Cardiac muscle cell (in vitro differentiated cells and primary cell): ENCODE results near the gene LRRC8B. TPM values are rescaled to one million over a fixed set of nuclear protein-coding genes. Genes with fewer than 3 reads are reported as not detected.

ENCODE experiments used
- DNase-seq, 2 donors: peaks; one replicate each; pipeline versions ENCODE4 v3.0.0 to v3.0.0-alpha.2; 2010 to 2017; ENCODE audit warnings: low read depth in 1 of 2, low spot score in 1 of 2
- H3K27ac ChIP-seq: fragments of 200-600 bp; sonication (generic); 2 replicates; pipeline ENCODE4 v1.5.1; 2016
- H3K27me3 ChIP-seq: fragments of 200-600 bp; sonication (generic); 2 replicates; pipeline ENCODE4 v1.6.0; 2016; ENCODE audit warnings: control low read depth
- H3K36me3 ChIP-seq: fragments of 200-600 bp; sonication (generic); 2 replicates; pipeline ENCODE4 v1.5.1; 2016; ENCODE audit warnings: control low read depth
- H3K4me1 ChIP-seq: fragments of 200-600 bp; sonication (generic); 2 replicates; pipeline ENCODE4 v1.8.1; 2017; ENCODE audit warnings: low read depth, mild to moderate bottlenecking, mixed run types
- H3K4me3 ChIP-seq: fragments of 200-600 bp; sonication (generic); 2 replicates; pipeline ENCODE4 v1.5.1; 2016; ENCODE audit warnings: mild to moderate bottlenecking
- H3K9me3 ChIP-seq: fragments of 200-600 bp; sonication (generic); 2 replicates; pipeline ENCODE4 v1.5.1; 2017; ENCODE audit warnings: low read depth, mild to moderate bottlenecking, control low read depth
- polyA plus RNA-seq: library from polyadenylated mRNA; unstranded; fragments of >200 nt; fragmentation: Nextera tagmentation; extraction: Ambion mirVana; gene quantifications from 2 replicates; pipeline ENCODE4 v1.2.1, GENCODE V29; 2016
- total RNA-seq: library from RNA; depleted of rRNA; stranded (reverse); fragments of >200 nt; gene quantifications from 2 replicates; pipeline ENCODE4 v1.2.3, GENCODE V29; 2016
- TF ChIP-seq, protein P1 (sequence below): IDR thresholded peaks from 2 replicates; pipeline ENCODE4 v1.5.1; 2012; ENCODE audit warnings: low read depth, mild to moderate bottlenecking, low read length

LRRC8B gene
- total and polyA plus RNA-seq, 2 experiments from 2014 or later, result 6.0 to 6.6 TPM

DNA sequence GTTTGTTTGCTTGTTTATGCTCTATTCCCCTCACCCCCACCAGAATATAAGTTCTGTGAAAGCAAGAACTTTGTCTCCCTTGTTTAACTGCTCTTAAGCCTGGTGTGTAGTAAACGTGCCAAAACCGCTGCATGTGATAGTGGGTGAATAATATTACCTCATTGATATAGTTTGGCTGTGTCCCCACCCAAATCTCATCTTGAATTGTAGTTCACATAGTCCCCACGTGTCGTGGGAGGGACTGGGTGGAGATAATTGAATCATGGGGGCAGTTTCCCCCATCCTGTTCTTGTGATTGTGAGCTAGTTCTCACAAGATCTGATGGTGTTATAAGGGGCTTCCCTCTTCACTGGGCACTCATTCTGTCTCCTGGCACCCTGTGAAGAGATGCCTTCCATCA, 7.6 kb downstream of the LRRC8B start:
- Histone ChIP-seq H3K9me3 (no peaks in the 10 kb centered on the region), H3K4me3 (no peak overlapping the region), H3K27me3 (no peaks in the 10 kb centered on the region), H3K36me3 (no peaks in the 10 kb centered on the region), H3K27ac (no peak overlapping the region), H3K4me1 (no peaks in the 10 kb centered on the region)
- TF ChIP-seq, protein P1, sequence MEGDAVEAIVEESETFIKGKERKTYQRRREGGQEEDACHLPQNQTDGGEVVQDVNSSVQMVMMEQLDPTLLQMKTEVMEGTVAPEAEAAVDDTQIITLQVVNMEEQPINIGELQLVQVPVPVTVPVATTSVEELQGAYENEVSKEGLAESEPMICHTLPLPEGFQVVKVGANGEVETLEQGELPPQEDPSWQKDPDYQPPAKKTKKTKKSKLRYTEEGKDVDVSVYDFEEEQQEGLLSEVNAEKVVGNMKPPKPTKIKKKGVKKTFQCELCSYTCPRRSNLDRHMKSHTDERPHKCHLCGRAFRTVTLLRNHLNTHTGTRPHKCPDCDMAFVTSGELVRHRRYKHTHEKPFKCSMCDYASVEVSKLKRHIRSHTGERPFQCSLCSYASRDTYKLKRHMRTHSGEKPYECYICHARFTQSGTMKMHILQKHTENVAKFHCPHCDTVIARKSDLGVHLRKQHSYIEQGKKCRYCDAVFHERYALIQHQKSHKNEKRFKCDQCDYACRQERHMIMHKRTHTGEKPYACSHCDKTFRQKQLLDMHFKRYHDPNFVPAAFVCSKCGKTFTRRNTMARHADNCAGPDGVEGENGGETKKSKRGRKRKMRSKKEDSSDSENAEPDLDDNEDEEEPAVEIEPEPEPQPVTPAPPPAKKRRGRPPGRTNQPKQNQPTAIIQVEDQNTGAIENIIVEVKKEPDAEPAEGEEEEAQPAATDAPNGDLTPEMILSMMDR, result no peak
- no peak for DNase-seq

DNA sequence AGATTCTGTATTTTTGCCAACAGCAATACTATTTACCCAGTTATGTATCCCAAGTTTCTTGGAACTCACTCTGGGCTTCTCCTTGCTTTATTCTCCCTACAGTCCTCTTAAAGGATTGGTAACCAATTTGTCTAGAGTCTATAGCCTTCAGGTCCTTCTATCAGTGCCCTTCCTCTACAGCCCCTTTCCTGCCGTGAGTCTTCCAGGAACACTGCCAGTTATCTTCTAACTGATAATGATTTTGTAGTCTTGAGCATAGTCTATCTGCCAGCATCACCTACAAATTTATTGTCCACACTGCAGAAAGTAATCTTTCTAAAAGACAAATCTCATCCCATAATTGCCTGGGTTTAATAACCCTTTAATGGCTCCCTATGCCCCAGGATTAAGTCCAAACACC, 8.2 kb downstream of the LRRC8B start:
- TF ChIP-seq, protein P1, result no peak
- H3K27ac ChIP-seq, result no peak overlapping the region
- H3K36me3 ChIP-seq, result no peaks in the 10 kb centered on the region
- H3K4me1 ChIP-seq, result no peaks in the 10 kb centered on the region
- H3K9me3 ChIP-seq, result no peaks in the 10 kb centered on the region
- no peaks in the 10 kb centered on the region for H3K27me3 ChIP-seq
- H3K4me3 ChIP-seq, result no peak overlapping the region
- DNase-seq, result no peak

DNA sequence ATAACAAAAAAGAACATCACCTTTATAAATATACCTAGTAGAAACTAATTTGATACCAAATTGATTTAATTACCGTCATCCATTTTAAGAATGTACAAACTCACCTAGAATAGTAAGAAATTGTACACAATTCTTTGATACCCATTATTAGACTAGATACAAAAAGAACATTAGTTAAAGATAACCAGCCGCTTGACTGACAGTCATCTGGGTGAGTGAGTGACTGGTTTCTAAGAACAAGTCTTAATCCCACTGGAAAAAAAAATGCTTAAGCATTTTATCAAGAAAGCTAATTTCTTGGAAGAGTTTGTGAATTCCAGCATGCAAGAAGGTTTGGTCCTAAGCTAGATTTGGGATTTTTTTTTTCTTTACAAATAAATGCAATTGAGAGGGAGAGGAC, 10.9 kb downstream of the LRRC8B start:
- H3K9me3 ChIP-seq, result no peaks in the 10 kb centered on the region
- no peak overlapping the region for H3K4me3 ChIP-seq
- H3K27me3 ChIP-seq, result no peaks in the 10 kb centered on the region
- H3K27ac ChIP-seq, result no peak overlapping the region
- no peaks in the 10 kb centered on the region for H3K36me3 ChIP-seq
- no peak for DNase-seq
- H3K4me1 ChIP-seq, result no peaks in the 10 kb centered on the region
- TF ChIP-seq, protein P1, result no peak

DNA sequence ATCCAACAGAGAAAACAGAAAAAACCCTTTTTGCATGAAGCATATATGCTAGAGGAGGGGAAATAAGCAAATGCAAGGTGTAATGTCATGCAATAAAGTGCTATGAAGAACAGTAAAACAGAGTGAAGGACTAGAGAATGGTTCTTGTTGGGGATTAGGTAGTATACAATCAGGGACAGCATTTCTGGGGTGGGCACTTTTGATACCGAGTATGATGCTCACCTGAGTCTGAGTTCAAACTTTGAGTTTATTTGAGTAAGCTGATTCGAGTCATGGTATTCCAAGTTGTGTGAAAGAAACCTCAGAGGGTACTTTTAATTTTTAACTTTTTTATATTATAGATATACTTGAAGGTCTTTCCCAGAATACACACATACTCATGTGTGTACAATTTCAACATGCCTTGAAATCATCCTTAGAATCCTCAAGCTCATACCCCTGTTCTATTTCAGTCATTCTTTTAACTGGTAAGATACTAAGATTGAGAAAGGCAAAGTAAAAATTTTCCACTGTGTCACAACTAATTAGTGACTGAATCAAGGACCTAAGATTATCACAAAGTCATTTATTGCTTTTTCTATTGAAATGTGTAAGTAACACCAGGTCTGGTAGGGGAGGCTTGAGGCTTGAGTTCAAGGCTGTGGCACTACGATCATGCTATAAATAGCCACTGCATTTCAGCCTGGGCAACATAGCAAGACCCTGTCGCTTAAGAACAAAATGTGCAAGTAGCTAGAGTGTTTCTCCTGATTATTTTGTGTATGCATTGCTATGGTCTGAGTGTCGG, 12.1 kb downstream of the LRRC8B start:
- Histone ChIP-seq H3K36me3 (no peaks in the 10 kb centered on the region), H3K4me3 (no peak overlapping the region), H3K27ac (no peak overlapping the region), H3K9me3 (no peaks in the 10 kb centered on the region), H3K4me1 (no peaks in the 10 kb centered on the region), H3K27me3 (no peaks in the 10 kb centered on the region)
- TF ChIP-seq, protein P1, result no peak
- DNase-seq, result no peak

DNA sequence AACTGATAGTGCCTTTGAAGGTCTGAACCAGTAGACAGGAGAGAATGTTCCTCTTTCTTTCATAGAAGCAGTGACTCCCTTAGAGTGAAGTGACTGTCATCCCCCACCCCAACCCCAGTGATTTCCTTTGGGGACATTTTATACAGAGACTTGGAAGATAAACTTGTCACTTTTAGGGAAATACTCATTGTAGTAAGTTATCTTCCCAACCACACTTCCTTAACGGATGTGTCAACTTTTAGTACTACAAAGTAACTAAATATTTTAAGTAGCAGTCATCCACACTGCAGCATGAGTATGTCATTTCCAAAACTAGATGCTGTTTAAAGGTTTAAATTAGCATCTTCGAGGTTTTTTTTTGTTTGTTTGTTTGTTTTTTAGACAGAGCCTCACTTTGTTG, 13.7 kb downstream of the LRRC8B start:
- peak in 1 of 2 donors; percentile 40 for DNase-seq
- TF ChIP-seq, protein P1, result no peak
- Histone ChIP-seq H3K4me3 (no peak overlapping the region), H3K36me3 (no peaks in the 10 kb centered on the region), H3K27ac (no peak overlapping the region), H3K4me1 (no peaks in the 10 kb centered on the region), H3K9me3 (no peaks in the 10 kb centered on the region), H3K27me3 (no peaks in the 10 kb centered on the region)
